DOHH2 (cell line): Measurements from ENCODE around the gene LAMTOR1.

Experiments used
- H3F3A ChIP-seq: fragments of 200-600 bp; sonication (generic), shearing (Covaris generic); 2 replicates; pipeline ENCODE4 v1.6.0; 2016; ENCODE audit warnings: antibody characterized with exemption, mild to moderate bottlenecking; ENCODE audit not compliant: control insufficient read depth, insufficient read depth
- H3K27ac ChIP-seq: fragments of 200-600 bp; sonication (generic); 2 replicates; pipeline ENCODE4 v1.5.1; 2014; ENCODE audit warnings: low read depth, mild to moderate bottlenecking, low read length, moderate library complexity
- H3K27me3 ChIP-seq: fragments of 200-600 bp; sonication (generic); 2 replicates; pipeline ENCODE4 v1.6.1; 2014; ENCODE audit warnings: mild to moderate bottlenecking, low read length, mixed read lengths; ENCODE audit not compliant: control insufficient read depth
- H3K36me3 ChIP-seq: fragments of 200-600 bp; sonication (generic); 2 replicates; pipeline ENCODE4 v1.6.1; 2014; ENCODE audit warnings: mild to moderate bottlenecking, low read length, moderate library complexity, mixed read lengths; ENCODE audit not compliant: control insufficient read depth
- H3K4me1 ChIP-seq: fragments of 200-600 bp; sonication (generic); 2 replicates; pipeline ENCODE4 v1.6.1; 2014; ENCODE audit warnings: mild to moderate bottlenecking, low read length, mixed read lengths; ENCODE audit not compliant: control insufficient read depth
- H3K4me2 ChIP-seq: fragments of 200-600 bp; sonication (generic); 2 replicates; pipeline ENCODE4 v1.6.0; 2014; ENCODE audit warnings: mild to moderate bottlenecking, low read length, moderate library complexity
- H3K4me3 ChIP-seq: fragments of 200-600 bp; sonication (generic); 2 replicates; pipeline ENCODE4 v1.5.1; 2014; ENCODE audit warnings: mild to moderate bottlenecking, low read length, mixed read lengths
- H3K79me2 ChIP-seq: fragments of 200-600 bp; sonication (generic); 2 replicates; pipeline ENCODE4 v1.6.1; 2014; ENCODE audit warnings: mild to moderate bottlenecking, low read length, mixed read lengths; ENCODE audit not compliant: control insufficient read depth
- H3K9me2 ChIP-seq: fragments of 200-600 bp; sonication (generic); replicated peaks from 2 replicates; pipeline ENCODE4 v1.6.1; 2014; ENCODE audit warnings: mild to moderate bottlenecking, low read length, mixed read lengths; ENCODE audit not compliant: control insufficient read depth
- H3K9me3 ChIP-seq: fragments of 200-600 bp; sonication (generic); 2 replicates; pipeline ENCODE4 v1.6.1; 2014; ENCODE audit warnings: antibody characterized with exemption, low read length, mixed read lengths; ENCODE audit not compliant: control insufficient read depth, insufficient read depth
- H4K20me1 ChIP-seq: fragments of 200-600 bp; sonication (generic); 2 replicates; pipeline ENCODE4 v1.6.0; 2014; ENCODE audit warnings: low read depth, mild to moderate bottlenecking, antibody characterized with exemption, low read length, moderate library complexity; ENCODE audit not compliant: control insufficient read depth, insufficient read depth
- EZH2phosphoT487 ChIP-seq: fragments of 200-600 bp; sonication (generic); IDR thresholded peaks from 2 replicates; pipeline ENCODE4 v1.6.1; 2017; ENCODE audit warnings: borderline replicate concordance, mild to moderate bottlenecking, antibody characterized with exemption, low read length, moderate library complexity, mixed read lengths
- TF ChIP-seq, protein P1 (sequence below): fragments of 200-600 bp; sonication (generic); IDR thresholded peaks from one replicate; pipeline ENCODE4 v1.5.1; 2014; ENCODE audit warnings: antibody characterized with exemption, mild to moderate bottlenecking, low read depth, low read length; ENCODE audit not compliant: poor library complexity, severe bottlenecking

LAMTOR1 gene

DNA sequence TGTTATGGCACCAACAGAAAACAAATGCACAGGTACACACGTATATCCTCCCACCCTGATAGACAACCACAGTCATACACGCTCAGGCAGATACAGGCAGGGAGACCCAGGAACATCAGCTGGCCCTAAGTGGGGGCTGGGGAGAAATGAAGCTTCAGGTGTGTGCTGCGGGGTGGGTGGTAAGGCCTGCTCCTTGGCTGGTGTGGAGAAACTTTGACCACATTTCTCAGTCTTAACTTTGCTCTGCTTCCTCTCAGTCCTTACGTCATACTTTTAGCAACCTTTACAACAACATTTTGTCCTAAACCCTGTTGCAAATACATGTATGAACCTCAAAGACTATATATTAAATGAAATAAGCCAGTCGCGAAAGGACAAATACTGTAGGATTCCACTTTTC lies 16.1 kb upstream of the LAMTOR1 start:
- H3K27me3 ChIP-seq: no peaks in the 10 kb centered on the region
- H3K4me3 ChIP-seq: no peak overlapping the region
- no peak for TF ChIP-seq EZH2phosphoT487
- TF ChIP-seq, protein P1, sequence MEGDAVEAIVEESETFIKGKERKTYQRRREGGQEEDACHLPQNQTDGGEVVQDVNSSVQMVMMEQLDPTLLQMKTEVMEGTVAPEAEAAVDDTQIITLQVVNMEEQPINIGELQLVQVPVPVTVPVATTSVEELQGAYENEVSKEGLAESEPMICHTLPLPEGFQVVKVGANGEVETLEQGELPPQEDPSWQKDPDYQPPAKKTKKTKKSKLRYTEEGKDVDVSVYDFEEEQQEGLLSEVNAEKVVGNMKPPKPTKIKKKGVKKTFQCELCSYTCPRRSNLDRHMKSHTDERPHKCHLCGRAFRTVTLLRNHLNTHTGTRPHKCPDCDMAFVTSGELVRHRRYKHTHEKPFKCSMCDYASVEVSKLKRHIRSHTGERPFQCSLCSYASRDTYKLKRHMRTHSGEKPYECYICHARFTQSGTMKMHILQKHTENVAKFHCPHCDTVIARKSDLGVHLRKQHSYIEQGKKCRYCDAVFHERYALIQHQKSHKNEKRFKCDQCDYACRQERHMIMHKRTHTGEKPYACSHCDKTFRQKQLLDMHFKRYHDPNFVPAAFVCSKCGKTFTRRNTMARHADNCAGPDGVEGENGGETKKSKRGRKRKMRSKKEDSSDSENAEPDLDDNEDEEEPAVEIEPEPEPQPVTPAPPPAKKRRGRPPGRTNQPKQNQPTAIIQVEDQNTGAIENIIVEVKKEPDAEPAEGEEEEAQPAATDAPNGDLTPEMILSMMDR: no peak
- no peak overlapping the region for H3K4me2 ChIP-seq
- peaks cover 2% of the 10 kb centered on the region; the same call in 1 of the 2 replicates for H3K9me3 ChIP-seq
- H3K27ac ChIP-seq: no peak overlapping the region
- H4K20me1 ChIP-seq: no peaks in the 10 kb centered on the region
- H3K4me1 ChIP-seq: no peaks in the 10 kb centered on the region
- no peaks in the 10 kb centered on the region for H3K79me2 ChIP-seq
- H3K9me2 ChIP-seq: no peaks in the 10 kb centered on the region
- no peaks in the 10 kb centered on the region for H3K36me3 ChIP-seq
- H3F3A ChIP-seq: no peaks in the 10 kb centered on the region

DNA sequence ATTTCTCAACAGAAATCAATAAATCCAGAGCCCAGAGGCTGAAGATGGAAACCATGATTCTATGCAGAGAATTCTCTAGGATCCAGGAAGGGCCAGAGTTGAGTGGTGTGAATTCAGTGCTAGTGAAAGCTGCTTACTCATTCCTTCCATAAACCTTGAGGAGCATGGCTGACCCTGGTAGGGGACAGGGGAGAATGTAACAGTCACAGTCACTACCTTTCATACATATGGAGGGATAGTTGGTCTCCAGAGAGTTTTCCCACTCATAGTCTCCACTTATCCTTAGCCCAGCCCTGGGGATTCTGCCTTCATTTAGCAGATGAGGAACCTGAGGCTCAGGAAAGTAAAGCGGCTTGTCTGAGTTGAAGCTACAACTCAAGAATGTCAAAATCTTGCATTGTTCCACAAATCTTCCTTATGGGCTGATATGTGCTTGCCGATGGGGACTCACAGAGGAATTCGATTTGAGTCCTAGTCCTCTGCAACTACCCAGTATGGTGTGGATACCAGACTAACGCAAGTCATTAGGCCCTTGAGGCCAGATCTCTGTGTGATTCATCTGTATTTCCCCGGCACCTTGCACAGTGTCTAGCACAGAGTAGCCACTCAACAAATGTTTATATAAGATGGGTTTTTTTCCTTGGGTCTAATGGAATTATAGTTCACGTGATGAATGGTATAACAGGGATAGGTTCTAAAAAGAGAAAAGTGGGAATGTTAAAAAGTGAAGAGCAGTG lies 13.1 kb upstream of the LAMTOR1 start:
- no peak overlapping the region for H3K4me2 ChIP-seq
- no peaks in the 10 kb centered on the region for H3K27me3 ChIP-seq
- H3F3A ChIP-seq: no peaks in the 10 kb centered on the region
- 0 out of 2 replicates have a peak, but pooled peaks cover 3% of the 10 kb centered on the region for H3K9me2 ChIP-seq
- H3K9me3 ChIP-seq: no peaks in the 10 kb centered on the region
- no peak for TF ChIP-seq EZH2phosphoT487
- TF ChIP-seq, protein P1: no peak
- no peak overlapping the region for H3K27ac ChIP-seq
- H3K36me3 ChIP-seq: no peaks in the 10 kb centered on the region; the same call in 1 of the 2 replicates
- peaks cover 6% of the 10 kb centered on the region for H3K79me2 ChIP-seq
- H3K4me3 ChIP-seq: no peak overlapping the region
- peaks cover 16% of the 10 kb centered on the region for H3K4me1 ChIP-seq
- no peaks in the 10 kb centered on the region for H4K20me1 ChIP-seq

GRCh38 chr11:72114570-72114969 lies 11.5 kb upstream of the LAMTOR1 start:
- Histone ChIP-seq H3K27ac (no peak overlapping the region), H3K4me1 (peaks cover 19% of the 10 kb centered on the region), H3K9me2 (0 out of 2 replicates have a peak, but pooled peaks cover 3% of the 10 kb centered on the region), H3K79me2 (peaks cover 8% of the 10 kb centered on the region), H3K4me3 (no peak overlapping the region), H3F3A (no peaks in the 10 kb centered on the region), H3K4me2 (no peak overlapping the region), H3K9me3 (no peaks in the 10 kb centered on the region), H3K27me3 (no peaks in the 10 kb centered on the region), H4K20me1 (no peaks in the 10 kb centered on the region), H3K36me3 (peaks cover 9% of the 10 kb centered on the region)
- TF ChIP-seq EZH2phosphoT487: no peak
- TF ChIP-seq, protein P1: no peak
